ENCODE measurements around the gene GMCL1.

DNA sequence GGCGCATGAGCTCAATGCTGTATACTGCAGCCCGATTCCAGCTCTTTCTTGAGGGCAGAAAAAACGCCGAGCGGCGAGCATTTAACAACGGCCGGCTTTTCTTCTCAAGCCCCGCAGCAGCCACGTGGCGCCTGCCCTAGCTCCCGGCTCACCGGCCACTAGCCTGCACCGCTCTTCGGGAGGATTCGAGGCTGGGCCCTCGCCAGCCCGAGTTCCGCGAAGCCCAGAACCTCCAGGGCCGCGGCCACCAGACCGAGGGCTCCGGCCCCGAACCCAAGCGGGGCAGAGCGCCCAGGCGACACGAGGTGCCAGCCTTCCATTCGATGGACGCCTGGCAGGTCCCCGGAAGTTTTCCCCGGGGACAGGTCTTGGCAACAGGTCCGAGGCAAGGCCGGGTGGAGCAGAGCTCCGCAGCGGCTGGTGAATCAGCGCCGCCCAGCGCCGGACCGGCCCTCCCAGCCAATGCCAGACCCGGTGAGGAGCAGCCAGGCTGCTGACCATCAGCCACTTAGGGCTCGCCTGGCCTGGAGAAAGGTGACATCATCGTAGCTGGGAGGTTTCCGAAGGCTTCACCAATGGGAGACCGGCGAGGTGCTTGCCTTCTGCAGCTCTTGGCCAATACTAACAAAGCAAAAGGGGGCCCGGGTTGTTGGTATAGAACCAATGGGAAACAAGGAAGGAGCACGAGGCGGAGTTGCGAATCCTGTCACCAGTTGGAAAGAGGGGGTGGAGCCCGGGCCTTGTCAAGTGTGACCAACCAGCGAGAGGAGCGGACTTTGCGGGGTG is 84.9 kb downstream of the GMCL1 start:
- TF ChIP-seq POLR2A (IDR thresholded peaks at IDR 0.05; ENCODE audit: low read depth, low read length), result peak; percentile 82
- TF ChIP-seq POLR2AphosphoS5 (IDR thresholded peaks at IDR 0.05; ENCODE audit: low read depth, low read length), result no peak; the same call in 1 of the 2 replicates
- peak; percentile 72; the same call in 1 of the 2 replicates for TF ChIP-seq TAF1 (IDR thresholded peaks at IDR 0.05; ENCODE audit: borderline replicate concordance, low read depth, low read length)

All from GM12892 (cell line).